A673 (cell line): Measurements from ENCODE around the gene RNPS1.

Experiments
- EZH2 ChIP-seq: fragments of 200-600 bp; sonication (generic); IDR thresholded peaks from 2 replicates; pipeline ENCODE4 v1.6.1; 2017; ENCODE audit warnings: borderline replicate concordance, low read depth, mild to moderate bottlenecking, mixed read lengths, antibody characterized with exemption, low read length; ENCODE audit not compliant: poor library complexity, severe bottlenecking
- TF ChIP-seq, protein P1 (sequence below): fragments of 300-800, 200-600 bp; sonication (generic); conservative IDR thresholded peaks from 2 replicates; pipeline ENCODE4 v1.5.1; 2017; ENCODE audit warnings: low read depth, mild to moderate bottlenecking, antibody characterized with exemption, low read length, moderate library complexity, mixed read lengths

DNA sequence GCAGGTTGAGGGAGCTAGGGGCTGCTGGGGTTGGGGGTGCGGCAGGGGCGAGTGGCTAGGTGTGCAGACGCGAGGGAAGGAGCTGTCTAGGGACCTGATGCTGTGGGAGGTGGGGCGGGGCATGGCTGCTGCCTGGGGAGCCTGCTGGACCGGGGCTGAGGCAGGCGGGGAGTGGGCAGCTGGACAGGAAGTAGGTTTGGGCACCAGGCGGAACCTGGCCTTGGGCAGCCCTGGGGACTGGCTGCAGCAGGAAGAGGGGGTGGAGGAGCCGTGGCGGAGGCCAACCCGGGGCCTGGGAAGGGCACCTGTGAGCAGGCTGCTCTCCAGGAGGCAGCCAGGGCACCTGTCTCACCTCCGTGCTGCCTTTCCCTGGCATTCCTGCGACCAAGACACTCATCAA, 37.5 kb downstream of the RNPS1 start:
- TF ChIP-seq, protein P1, sequence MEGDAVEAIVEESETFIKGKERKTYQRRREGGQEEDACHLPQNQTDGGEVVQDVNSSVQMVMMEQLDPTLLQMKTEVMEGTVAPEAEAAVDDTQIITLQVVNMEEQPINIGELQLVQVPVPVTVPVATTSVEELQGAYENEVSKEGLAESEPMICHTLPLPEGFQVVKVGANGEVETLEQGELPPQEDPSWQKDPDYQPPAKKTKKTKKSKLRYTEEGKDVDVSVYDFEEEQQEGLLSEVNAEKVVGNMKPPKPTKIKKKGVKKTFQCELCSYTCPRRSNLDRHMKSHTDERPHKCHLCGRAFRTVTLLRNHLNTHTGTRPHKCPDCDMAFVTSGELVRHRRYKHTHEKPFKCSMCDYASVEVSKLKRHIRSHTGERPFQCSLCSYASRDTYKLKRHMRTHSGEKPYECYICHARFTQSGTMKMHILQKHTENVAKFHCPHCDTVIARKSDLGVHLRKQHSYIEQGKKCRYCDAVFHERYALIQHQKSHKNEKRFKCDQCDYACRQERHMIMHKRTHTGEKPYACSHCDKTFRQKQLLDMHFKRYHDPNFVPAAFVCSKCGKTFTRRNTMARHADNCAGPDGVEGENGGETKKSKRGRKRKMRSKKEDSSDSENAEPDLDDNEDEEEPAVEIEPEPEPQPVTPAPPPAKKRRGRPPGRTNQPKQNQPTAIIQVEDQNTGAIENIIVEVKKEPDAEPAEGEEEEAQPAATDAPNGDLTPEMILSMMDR = no peak
- no peak for TF ChIP-seq EZH2
